Hematopoietic multipotent progenitor cell treated with erythropoietin and hydrocortisone succinate and interleukin-3 and kit ligand, for 8 days (in vitro differentiated cells): Measurements from ENCODE around the gene ELL3.
"Not testable (repeated sequence)": the region's sequence is repeated elsewhere in the genome, so short reads cannot be mapped to it uniquely, and the experiment has no call there.

Source experiments
- DNase-seq: peaks from one replicate; pipeline ENCODE4 v3.0.0-alpha.2; 2015

ELL3 gene

GRCh38 chr15:43776718-43777266 is at the start of gene ELL3:
Gene ELL3, minus strand, starts transcription at chr15:43776966. Its CDS starts 65 bp downstream, at chr15:43776901.
- DNase-seq: peak; percentile 85

GRCh38 chr15:43826029-43826507 is 49.3 kb upstream of the ELL3 start:
- no peak for DNase-seq

GRCh38 chr15:43825305-43825704 is 48.5 kb upstream of the ELL3 start:
- DNase-seq: not testable (repeated sequence)

- DNase-seq: peak; percentile 98
Measured at GRCh38 chr15:43824302-43825246, 47.8 kb upstream of the ELL3 start, which contains the start of gene MFAP1. Gene MFAP1, minus strand, starts transcription at chr15:43824690. Its CDS starts 121 bp downstream, at chr15:43824569.

- no peak for DNase-seq
Measured at GRCh38 chr15:43821505-43821904, 44.7 kb upstream of the ELL3 start.

- DNase-seq: not testable (repeated sequence)
Measured at GRCh38 chr15:43815064-43815463, 38.3 kb upstream of the ELL3 start.

- DNase-seq: no peak
Measured at GRCh38 chr15:43808960-43809678, 32.4 kb upstream of the ELL3 start.

GRCh38 chr15:43808435-43808950 is 31.7 kb upstream of the ELL3 start:
- DNase-seq: no peak

GRCh38 chr15:43802676-43803075 is 25.9 kb upstream of the ELL3 start:
- not testable (repeated sequence) for DNase-seq

- DNase-seq: peak; percentile 91
Measured at GRCh38 chr15:43800286-43801141, 23.7 kb upstream of the ELL3 start, which contains the start of gene HYPK. Gene HYPK, plus strand, starts transcription at chr15:43800599. Its CDS starts 24 bp downstream, at chr15:43800623.

- DNase-seq: no peak
Measured at GRCh38 chr15:43799945-43800285, 23.1 kb upstream of the ELL3 start, which contains the start of gene SERINC4. Gene SERINC4, minus strand, starts transcription at chr15:43800220. Its CDS starts 234 bp downstream, at chr15:43799986.

GRCh38 chr15:43799209-43799944 is 22.6 kb upstream of the ELL3 start:
- no peak for DNase-seq

- no peak for DNase-seq
Measured at GRCh38 chr15:43796566-43796965, 19.8 kb upstream of the ELL3 start.

- DNase-seq: no peak
Measured at GRCh38 chr15:43795997-43796396, 19.2 kb upstream of the ELL3 start.

- no peak for DNase-seq
Measured at GRCh38 chr15:43795197-43795596, 18.4 kb upstream of the ELL3 start.

- DNase-seq: no peak
Measured at GRCh38 chr15:43794269-43795037, 17.7 kb upstream of the ELL3 start.

- no peak for DNase-seq
Measured at GRCh38 chr15:43793647-43794046, 16.9 kb upstream of the ELL3 start.

- DNase-seq: peak; percentile 38
Measured at GRCh38 chr15:43792761-43793476, 16.2 kb upstream of the ELL3 start.

- peak; percentile 99 for DNase-seq
Measured at GRCh38 chr15:43791993-43792760, 15.4 kb upstream of the ELL3 start, which contains the start of gene SERF2. Gene SERF2, plus strand, starts transcription at chr15:43792320. Its CDS starts 57 bp downstream, at chr15:43792377.
